K562 treated with DMSO at 1 percent for 4 hours (cell line): ENCODE data around the gene CNKSR3. TPM values are rescaled to one million over a fixed set of nuclear protein-coding genes. Genes with fewer than 3 reads are reported as not detected.

Source experiments
- total RNA-seq: library from RNA; unstranded; fragments of 300-600 nt; gene quantifications from 2 replicates; pipeline ENCODE4 v1.2.3, GENCODE V29; 2022; ENCODE audit not compliant: insufficient read depth

CNKSR3 gene
- total RNA-seq, result 1.6 and 2.5 TPM in 2 replicates

DNA sequence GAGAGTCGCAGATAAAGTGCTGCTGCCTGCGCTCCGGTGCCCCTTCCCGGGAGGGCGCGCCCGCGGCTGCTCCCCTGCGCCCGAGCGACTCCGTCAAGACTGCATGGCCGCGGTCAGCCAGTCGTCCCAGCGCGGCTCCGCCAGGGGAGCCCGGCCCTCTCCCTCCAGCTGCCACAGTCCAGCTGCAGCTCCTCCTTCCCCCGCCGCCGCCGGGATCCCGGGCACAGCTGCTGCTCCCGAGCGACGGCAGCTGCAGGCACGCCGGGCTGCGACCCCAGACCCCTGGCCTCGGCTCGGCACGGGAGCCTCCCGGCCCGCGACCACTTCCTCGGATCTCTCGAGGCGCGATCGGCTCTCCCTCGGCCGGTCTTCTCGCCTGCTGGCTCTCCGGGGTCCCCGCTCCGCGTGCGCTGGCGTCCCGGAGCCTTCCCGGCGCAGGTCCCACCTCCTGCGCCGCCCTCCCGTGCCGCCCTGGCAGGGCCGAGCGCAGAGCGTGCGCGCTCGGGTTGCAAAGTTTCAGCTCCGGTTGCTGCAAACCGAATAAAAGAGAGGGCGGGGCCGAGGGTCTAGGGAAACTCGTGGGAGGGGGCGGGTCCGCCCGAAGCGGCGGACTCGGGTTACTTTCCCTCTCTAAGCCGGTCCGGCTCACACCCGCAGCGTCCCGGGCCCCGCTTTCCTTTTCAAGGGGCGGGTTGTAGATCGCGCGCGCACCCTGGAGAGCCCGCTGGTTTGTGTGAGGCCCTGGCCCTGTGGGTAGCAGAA, at the start of gene CNKSR3:
CNKSR3 (minus strand) TSS at position 542 of the 762 bp plus-strand sequence. CDS start 571 bp downstream, outside the sequence.

DNA sequence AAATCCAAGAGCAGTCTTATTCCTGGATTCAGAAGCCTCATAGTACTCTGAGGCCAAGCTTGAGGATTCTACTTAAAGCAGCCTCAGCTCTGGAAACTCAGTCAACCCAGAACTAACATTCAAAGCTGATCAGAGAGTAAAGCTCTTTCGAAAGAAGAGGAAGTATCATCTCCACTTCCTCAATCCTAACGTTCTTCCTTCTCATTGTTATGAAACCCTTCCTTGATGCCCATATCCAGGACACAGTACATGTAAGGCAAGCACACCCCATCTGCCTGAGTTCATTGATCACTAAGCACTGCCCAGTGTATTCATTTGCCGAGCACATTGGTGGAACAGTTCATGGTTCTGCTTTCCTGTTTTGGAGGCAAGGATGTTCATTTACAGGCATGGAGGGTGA, 153.8 kb downstream of the CNKSR3 start, which contains the start of gene IPCEF1:
IPCEF1 (minus strand) TSS at position 114 of the 400 bp plus-strand sequence. CDS start 90,856 bp downstream, outside the sequence.

Other genes with a start within 250 kb of the CNKSR3 start
- not detected in 2 replicates for gene IPCEF1, start 153.9 kb downstream of the CNKSR3 start, total RNA-seq
- gene SCAF8, start 222.7 kb upstream of the CNKSR3 start, total RNA-seq, result 8.0 and 11.0 TPM in 2 replicates